Heart left ventricle (tissue), 16 donors: Measurements from ENCODE around the gene ZNF536. TPM values are rescaled to one million over a fixed set of nuclear protein-coding genes. Genes with fewer than 3 reads are reported as not detected.

ENCODE experiments used
- ATAC-seq, 4 donors: fragments of 200-7000 bp; cut with Tn5 transposase; one replicate each; pipeline ENCODE4 v1.9.1; 2020 to 2022; ENCODE audit warnings: moderate library complexity in 4 of 4, mild to moderate bottlenecking in 3 of 4, moderate number of reproducible peaks in 1 of 4
- DNase-seq, 5 donors: peaks; one replicate each; pipeline ENCODE4 v3.0.0-alpha.2; 2020
- H3K27ac ChIP-seq, 12 donors: fragments of 200-600 bp; sonication (generic) in 4 of 12; one replicate each; pipeline versions ENCODE4 v1.5.0 to v1.8.0; 2016 to 2022; ENCODE audit warnings: mild to moderate bottlenecking in 2 of 12
- H3K27me3 ChIP-seq, 9 donors: fragments of 200-600 bp; sonication (generic) in 2 of 9; one replicate each; pipeline versions ENCODE4 v1.5.1 to v1.8.0; 2016 to 2022; ENCODE audit warnings: mild to moderate bottlenecking in 3 of 9
- H3K36me3 ChIP-seq, 9 donors: fragments of 200-600 bp; sonication (generic) in 2 of 9; one replicate each; pipeline versions ENCODE4 v1.5.0 to v1.8.0; 2018 to 2022; ENCODE audit warnings: mild to moderate bottlenecking in 2 of 9
- H3K4me1 ChIP-seq, 12 donors: fragments of 200-600 bp; sonication (generic) in 4 of 12; one replicate each; pipeline versions ENCODE4 v1.5.0 to v1.8.0; 2016 to 2022; ENCODE audit warnings: mild to moderate bottlenecking in 3 of 12
- H3K4me3 ChIP-seq, 12 donors: fragments of 200-600 bp; sonication (generic) in 4 of 12; one replicate each; pipeline versions ENCODE4 v1.5.0 to v1.8.0; 2017 to 2022; ENCODE audit warnings: mild to moderate bottlenecking in 9 of 12, moderate library complexity in 4 of 12
- H3K9me3 ChIP-seq, 12 donors: fragments of 200-600 bp; sonication (generic) in 4 of 12; one replicate each; pipeline versions ENCODE4 v1.5.0 to v1.8.0; 2016 to 2022; ENCODE audit warnings: mild to moderate bottlenecking in 1 of 12
- POLR2A ChIP-seq, 2 donors: fragments of 450-650 bp; IDR thresholded peaks; one replicate each; pipeline ENCODE4 v1.6.1; 2017; ENCODE audit warnings: antibody characterized with exemption in 2 of 2, mild to moderate bottlenecking in 2 of 2, moderate library complexity in 2 of 2
- WGBS, 4 donors: extraction: QIAGEN DNeasy Blood & Tissue Kit in 2 of 4; methylation state at CpG; one replicate each; pipeline versions ENCODE4 v1.1.5 to v1.1.7; 2013 to 2018; 5-methylcytosine and 5-hydroxymethylcytosine counted together
- intact Hi-C, 10 donors: fragments of 100-400 bp; cut with DNase I; formaldehyde crosslinking; loops; one replicate each; pipeline versions ENCODE4 v1.11.1 to v1.14.2; 2022
- polyA plus RNA-seq, 2 donors: library from polyadenylated mRNA; stranded (reverse); fragments of 200-250 nt; gene quantifications; one replicate each; pipeline ENCODE4 v1.2.3, GENCODE V29; 2013
- total RNA-seq, 9 donors: library from RNA; depleted of rRNA in 2 of 9; stranded (reverse); fragments of >200 nt in 2 of 9; fragmentation: NEBNext Ultra II Directional in 3 of 9; extraction: Animal tissue kit (Norgen Biotek cat#: 25700) in 3 of 9; gene quantifications; one replicate each; pipeline versions ENCODE4 v1.1.0 to v1.2.4, GENCODE V29; 2016 to 2023
- TF ChIP-seq, protein P1 (sequence below), 12 donors: fragments of 200-600 bp; sonication (generic) in 4 of 12; IDR thresholded peaks; one replicate each; pipeline versions ENCODE4 v1.5.0 to v1.8.0; 2018 to 2022; ENCODE audit warnings: antibody characterized with exemption in 12 of 12, mild to moderate bottlenecking in 5 of 12
- donor health status: ischemic (EF 13 %, LVEDD 7.1; RV severe dilation, severe dysfunction).
- donor health status: healthy with polysubstance abuse.
- donor health status: DM: no; HTN: yes; CAD: no.
- donor health status: DM: no; HTN: no; CAD: no.
- donor health status: ischemic (EF 25% LVEDD 6.9; RV normal size, moderate dysfunction).
- donor health status: ischemic (EF 25% LVEDD 5.7; RV mildly dilated, moderate dysfunction).
- donor health status: healthy.
- donor health status: DM: yes; HTN: yes; CAD: no.
- donor health status: ischemic (EF 35%, LVEDD 5.7; RV mildly dilated, moderate dysfunction).
- donor health status: nonischemic (EF 11% LVEDD 7.7; RV severe dilation, severe dysfunction).
- donor health status: DM: yes; HTN: yes; CAD: no.
- donor health status: PGD.
- donor health status: ischemic (EF 29% LVEDD 5.4; RV normal size, mild dysfunction).
- donor health status: nonischemic (EF 23%, LVEDD 6.1; RV moderate dilation, normal function).

The ZNF536 gene
- total and polyA plus RNA-seq, 11 donors: 0.17 to 10.1 (median 2.0) TPM

GRCh38 chr19:30423481-30423880 is 51.3 kb downstream of the ZNF536 start:
- intact Hi-C loops: no loop called here
- Histone ChIP-seq H3K36me3 (no peaks in the 10 kb centered on the region), H3K27ac (no peak overlapping the region), H3K9me3 (no peaks in the 10 kb centered on the region), H3K4me1 (no peaks in the 10 kb centered on the region), H3K4me3 (no peak overlapping the region), H3K27me3 (peaks cover 0 to 4% (median 0%) of the 10 kb centered on the region in 9 donors)
- TF ChIP-seq POLR2A (IDR thresholded peaks at IDR 0.05): no peak
- TF ChIP-seq, protein P1, sequence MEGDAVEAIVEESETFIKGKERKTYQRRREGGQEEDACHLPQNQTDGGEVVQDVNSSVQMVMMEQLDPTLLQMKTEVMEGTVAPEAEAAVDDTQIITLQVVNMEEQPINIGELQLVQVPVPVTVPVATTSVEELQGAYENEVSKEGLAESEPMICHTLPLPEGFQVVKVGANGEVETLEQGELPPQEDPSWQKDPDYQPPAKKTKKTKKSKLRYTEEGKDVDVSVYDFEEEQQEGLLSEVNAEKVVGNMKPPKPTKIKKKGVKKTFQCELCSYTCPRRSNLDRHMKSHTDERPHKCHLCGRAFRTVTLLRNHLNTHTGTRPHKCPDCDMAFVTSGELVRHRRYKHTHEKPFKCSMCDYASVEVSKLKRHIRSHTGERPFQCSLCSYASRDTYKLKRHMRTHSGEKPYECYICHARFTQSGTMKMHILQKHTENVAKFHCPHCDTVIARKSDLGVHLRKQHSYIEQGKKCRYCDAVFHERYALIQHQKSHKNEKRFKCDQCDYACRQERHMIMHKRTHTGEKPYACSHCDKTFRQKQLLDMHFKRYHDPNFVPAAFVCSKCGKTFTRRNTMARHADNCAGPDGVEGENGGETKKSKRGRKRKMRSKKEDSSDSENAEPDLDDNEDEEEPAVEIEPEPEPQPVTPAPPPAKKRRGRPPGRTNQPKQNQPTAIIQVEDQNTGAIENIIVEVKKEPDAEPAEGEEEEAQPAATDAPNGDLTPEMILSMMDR (IDR thresholded peaks at IDR 0.05): no peak
- ATAC-seq (peak; percentile 85 to 94 (median 90)), DNase-seq (peak in 3 of 5 donors; percentile 23 to 54 (median 50))
- WGBS, 4 donors: 53 to 77% (median 58%) methylated on average over 9 to 11 of the region's 11 CpGs

DNA sequence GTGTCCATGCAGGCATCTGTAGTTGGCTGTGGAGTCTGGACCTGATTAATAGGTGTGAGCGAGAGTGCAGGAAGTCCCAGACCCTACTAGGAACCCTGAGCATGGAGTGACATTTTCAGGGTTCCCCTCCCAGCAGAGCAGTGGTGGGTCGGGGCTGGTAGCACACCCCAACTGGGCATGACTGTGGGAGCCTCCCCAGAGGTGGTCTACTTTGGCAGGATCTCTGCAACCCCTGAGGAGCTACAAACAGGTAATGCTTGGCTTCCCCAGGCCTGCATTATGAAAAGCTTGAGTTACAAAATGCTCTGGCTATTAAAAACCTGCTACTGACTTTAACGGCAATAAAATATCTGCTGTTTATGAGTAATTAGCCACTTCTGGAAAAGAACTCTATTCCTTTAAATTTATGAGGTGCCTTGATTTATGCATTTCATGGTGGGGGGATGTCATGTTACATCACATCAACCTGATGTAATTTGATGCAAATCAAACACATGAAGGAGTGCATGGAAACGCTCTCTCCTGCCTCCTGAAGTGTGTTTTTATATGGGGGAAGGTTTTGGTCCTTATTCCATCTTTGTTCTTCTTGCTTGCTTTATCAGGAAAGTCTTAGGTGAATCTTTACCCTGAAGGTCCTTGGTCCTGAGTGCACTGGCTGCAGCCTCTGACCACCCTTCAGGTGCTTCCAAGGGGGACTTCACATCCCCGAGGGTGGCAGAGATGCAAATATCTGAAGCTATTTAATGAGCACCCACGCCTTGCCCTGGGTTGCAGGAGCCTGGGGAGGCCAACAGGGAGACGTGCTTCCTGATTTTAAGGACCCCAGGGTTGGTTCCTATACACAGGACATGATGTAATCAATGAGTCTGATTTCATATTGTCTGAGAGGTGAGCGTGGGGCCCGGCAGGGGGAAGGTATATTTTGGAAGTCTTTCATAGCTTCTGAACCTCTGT is 54.0 kb downstream of the ZNF536 start:
- Histone ChIP-seq H3K36me3 (no peaks in the 10 kb centered on the region), H3K4me1 (no peaks in the 10 kb centered on the region), H3K4me3 (no peak overlapping the region), H3K27me3 (peaks cover 0 to 2% (median 0%) of the 10 kb centered on the region in 9 donors), H3K27ac (no peak overlapping the region), H3K9me3 (no peaks in the 10 kb centered on the region)
- intact Hi-C loops: no loop called here
- 75 to 84% (median 77%) methylated on average over 9 of the region's 9 CpGs for WGBS, 4 donors
- ATAC-seq (no peak), DNase-seq (no peak)
- TF ChIP-seq, protein P1 (IDR thresholded peaks at IDR 0.05): no peak
- TF ChIP-seq POLR2A (IDR thresholded peaks at IDR 0.05): no peak

- no peak for DNase-seq
- Histone ChIP-seq H3K9me3 (no peaks in the 10 kb centered on the region), H3K4me1 (no peaks in the 10 kb centered on the region), H3K27me3 (no peaks in the 10 kb centered on the region), H3K27ac (no peak overlapping the region), H3K4me3 (no peak overlapping the region), H3K36me3 (no peaks in the 10 kb centered on the region)
- intact Hi-C loops: no loop called here
- TF ChIP-seq POLR2A (IDR thresholded peaks at IDR 0.05): no peak
- TF ChIP-seq, protein P1 (IDR thresholded peaks at IDR 0.05): no peak
- ATAC-seq: no peak
Observed at GRCh38 chr19:30426864-30427263, 54.7 kb downstream of the ZNF536 start.

GRCh38 chr19:30428092-30428680 is 56.0 kb downstream of the ZNF536 start:
- ATAC-seq (no peak), DNase-seq (no peak)
- Histone ChIP-seq H3K27ac (no peak overlapping the region), H3K27me3 (no peaks in the 10 kb centered on the region), H3K36me3 (no peaks in the 10 kb centered on the region), H3K4me3 (no peak overlapping the region), H3K4me1 (no peaks in the 10 kb centered on the region), H3K9me3 (no peaks in the 10 kb centered on the region)
- intact Hi-C loops: no loop called here
- 74 to 83% (median 79%) methylated on average over 6 of the region's 6 CpGs for WGBS, 4 donors
- TF ChIP-seq, protein P1 (IDR thresholded peaks at IDR 0.05): no peak
- TF ChIP-seq POLR2A (IDR thresholded peaks at IDR 0.05): no peak
